Measurements from ENCODE around the gene DNER. TPM values are rescaled to one million over a fixed set of nuclear protein-coding genes. Genes with fewer than 3 reads are reported as not detected.
"Not testable (repeated sequence)": the region's sequence is repeated elsewhere in the genome, so short reads cannot be mapped to it uniquely, and the experiment has no call there.

The DNER gene
- total RNA-seq, 1 donor from 2014 or later, result 1.8 TPM

DNA sequence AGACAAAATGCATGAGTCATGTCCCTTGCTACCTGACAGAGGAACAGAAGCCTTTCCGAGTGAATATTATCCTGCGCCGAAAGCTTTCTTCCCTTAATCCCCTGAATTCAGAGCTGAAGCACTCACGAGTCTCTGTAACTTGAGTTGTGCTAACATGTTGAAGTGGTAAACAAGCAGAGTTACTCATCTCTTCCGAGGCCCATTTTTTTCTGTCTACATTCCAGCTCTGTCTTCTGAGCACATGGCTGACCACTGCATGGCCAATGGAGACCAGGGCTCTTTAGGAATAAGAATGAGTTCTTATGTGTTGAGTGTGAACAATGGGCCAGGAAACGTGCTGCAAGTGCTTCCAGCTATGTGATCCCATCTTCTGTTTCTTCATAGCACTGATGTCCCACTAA, 370.2 kb downstream of the DNER start:
- Histone ChIP-seq H3K27me3 (ENCODE audit: control insufficient read depth, insufficient read depth, low read length) (no peaks in the 10 kb centered on the region), H3K36me3 (ENCODE audit: control insufficient read depth, insufficient read depth, low read length) (no peaks in the 10 kb centered on the region), H3K4me3 (ENCODE audit: low read depth, low read length) (no peak overlapping the region)
- no peak for TF ChIP-seq CTCF (IDR thresholded peaks at IDR 0.05; ENCODE audit: insufficient read depth, low read length, severe bottlenecking)
- DNase-seq (ENCODE audit: low read depth) (peak; percentile 97), FAIRE-seq (peak; percentile 93)

DNA sequence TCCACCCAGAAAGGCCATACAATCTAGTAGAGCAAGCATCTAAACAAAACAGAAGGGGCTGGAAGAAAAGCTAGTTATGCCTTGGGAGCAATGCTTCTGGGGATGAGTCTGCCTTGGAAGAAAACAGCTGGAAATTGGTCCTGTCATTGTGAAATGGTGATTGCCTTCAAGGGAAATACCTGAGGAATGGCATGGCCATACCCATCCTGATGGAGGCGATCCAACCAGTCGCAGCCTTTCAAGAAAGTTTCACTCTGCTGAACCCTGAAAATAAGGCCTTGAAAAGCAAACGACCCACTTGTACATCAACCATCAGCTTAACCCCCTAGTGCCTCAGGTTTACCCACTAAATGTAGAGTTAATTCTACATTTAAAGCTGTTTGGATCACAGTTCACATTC, 370.7 kb downstream of the DNER start:
- no peak for TF ChIP-seq CTCF (IDR thresholded peaks at IDR 0.05; ENCODE audit: insufficient read depth, low read length, severe bottlenecking)
- H3K27me3 ChIP-seq (ENCODE audit: control insufficient read depth, insufficient read depth, low read length), result no peaks in the 10 kb centered on the region
- FAIRE-seq, result peak; percentile 32
- peak; percentile 71 for DNase-seq (ENCODE audit: low read depth)
- no peaks in the 10 kb centered on the region for H3K36me3 ChIP-seq (ENCODE audit: control insufficient read depth, insufficient read depth, low read length)
- no peak overlapping the region for H3K4me3 ChIP-seq (ENCODE audit: low read depth, low read length)

DNA sequence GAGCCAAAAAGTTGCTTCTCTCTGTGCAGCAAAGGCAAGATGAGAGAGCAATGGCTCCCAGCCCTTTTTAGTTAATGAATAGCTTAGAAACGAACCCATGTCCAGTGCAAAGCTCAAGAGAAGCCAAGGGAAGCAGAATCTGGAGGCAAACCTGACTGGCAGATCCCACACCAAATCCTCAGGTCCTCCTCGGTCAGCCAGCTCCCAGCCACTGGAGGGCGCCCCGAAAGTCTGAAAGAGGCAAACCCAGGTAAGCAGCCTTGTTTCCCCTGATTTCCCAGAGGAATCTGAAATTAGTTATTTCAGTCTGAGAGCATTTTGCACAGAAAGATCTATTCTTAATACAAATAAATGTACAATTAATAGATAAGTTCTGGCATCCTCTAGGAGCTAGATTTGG, 372.0 kb downstream of the DNER start:
- TF ChIP-seq CTCF (IDR thresholded peaks at IDR 0.05; ENCODE audit: insufficient read depth, low read length, severe bottlenecking), result peak; percentile 69
- Histone ChIP-seq H3K36me3 (ENCODE audit: control insufficient read depth, insufficient read depth, low read length) (no peaks in the 10 kb centered on the region), H3K27me3 (ENCODE audit: control insufficient read depth, insufficient read depth, low read length) (no peaks in the 10 kb centered on the region), H3K4me3 (ENCODE audit: low read depth, low read length) (no peak overlapping the region)
- FAIRE-seq (no peak), DNase-seq (ENCODE audit: low read depth) (peak; percentile 37)

DNA sequence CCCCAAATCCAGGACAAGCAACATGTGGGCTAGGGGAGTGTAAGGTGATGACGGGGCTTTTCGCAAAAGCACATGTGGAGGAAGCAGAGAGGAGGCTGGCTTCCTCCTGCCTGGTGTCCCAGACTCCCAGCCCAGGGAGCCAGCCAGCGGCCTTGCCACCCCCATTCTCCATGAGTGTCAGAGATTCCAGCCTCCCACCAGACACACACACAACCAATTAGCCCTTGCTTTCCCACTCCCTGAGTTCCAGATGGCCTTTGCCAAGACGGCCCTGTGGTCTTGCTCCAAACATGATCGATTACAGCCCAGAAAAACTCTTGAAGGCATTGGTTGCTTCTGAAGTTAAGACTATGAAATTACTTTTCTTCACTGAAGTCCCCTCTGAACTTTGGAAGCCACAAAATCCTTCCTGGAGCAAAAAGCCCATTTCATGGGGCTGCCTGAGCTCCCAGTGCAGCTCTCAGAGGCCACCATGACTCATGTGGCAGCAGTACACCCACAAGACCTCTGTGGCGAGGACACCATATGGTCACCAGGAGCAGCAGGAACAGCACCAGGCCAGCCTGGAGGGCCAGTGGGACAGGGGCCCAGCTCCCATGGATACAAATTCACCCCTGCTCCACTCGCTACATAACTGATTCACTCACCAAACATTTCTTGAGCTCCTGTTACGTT, 374.1 kb downstream of the DNER start:
- no peaks in the 10 kb centered on the region for H3K36me3 ChIP-seq (ENCODE audit: control insufficient read depth, insufficient read depth, low read length)

GRCh38 chr2:229339618-229340017, 374.7 kb downstream of the DNER start:
- H3K36me3 ChIP-seq (ENCODE audit: control insufficient read depth, insufficient read depth, low read length), result no peaks in the 10 kb centered on the region
- DNase-seq (ENCODE audit: low read depth), result no peak
- H3K4me3 ChIP-seq (ENCODE audit: low read depth, low read length), result no peak overlapping the region
- TF ChIP-seq CTCF (IDR thresholded peaks at IDR 0.05; ENCODE audit: insufficient read depth, low read length, severe bottlenecking), result no peak
- H3K27me3 ChIP-seq (ENCODE audit: control insufficient read depth, insufficient read depth, low read length), result no peaks in the 10 kb centered on the region
- FAIRE-seq, result no peak

More for the DNA sequence above, 374.1 kb downstream of the DNER start:
- Histone ChIP-seq H3K27me3 (ENCODE audit: control insufficient read depth, insufficient read depth, low read length) (no peaks in the 10 kb centered on the region), H3K4me3 (ENCODE audit: low read depth, low read length) (no peak overlapping the region)
- no peak for FAIRE-seq
- DNase-seq (ENCODE audit: low read depth), result no peak
- no peak for TF ChIP-seq CTCF (IDR thresholded peaks at IDR 0.05; ENCODE audit: insufficient read depth, low read length, severe bottlenecking)

GRCh38 chr2:229339171-229339570, 375.2 kb downstream of the DNER start:
- DNase-seq (ENCODE audit: low read depth); H3K4me3 ChIP-seq (ENCODE audit: low read depth, low read length); H3K27me3 ChIP-seq (ENCODE audit: control insufficient read depth, insufficient read depth, low read length); FAIRE-seq; H3K36me3 ChIP-seq (ENCODE audit: control insufficient read depth, insufficient read depth, low read length): not testable (repeated sequence)

Data from bronchial epithelial cell (primary cell).